GM18505 (cell line): ENCODE measurements around the gene TCTN2.

ENCODE experiments used
- ATAC-seq: cut with Tn5 transposase; IDR thresholded peaks from one replicate; pipeline ENCODE4 v1.9.1; 2021; ENCODE audit not compliant: unreplicated experiment
- POLR2A ChIP-seq: IDR thresholded peaks from 4 replicates; pipeline ENCODE4 v1.6.1; 2011; ENCODE audit warnings: borderline replicate concordance; ENCODE audit not compliant: insufficient read depth, insufficient read length; ENCODE audit errors: extremely low read depth

The TCTN2 gene

GRCh38 chr12:123732251-123732650 lies 61.3 kb downstream of the TCTN2 start:
- no peak for TF ChIP-seq POLR2A
- no peak for ATAC-seq

GRCh38 chr12:123733229-123733628 lies 62.3 kb downstream of the TCTN2 start:
- ATAC-seq, result no peak
- no peak for TF ChIP-seq POLR2A

GRCh38 chr12:123734268-123734667 lies 63.4 kb downstream of the TCTN2 start:
- no peak for TF ChIP-seq POLR2A
- no peak for ATAC-seq

GRCh38 chr12:123741937-123742572 lies 71.1 kb downstream of the TCTN2 start:
- TF ChIP-seq POLR2A, result no peak
- ATAC-seq, result no peak

- no peak for TF ChIP-seq POLR2A
- no peak for ATAC-seq
Measured at GRCh38 chr12:123743002-123743401, 72.1 kb downstream of the TCTN2 start.

- no peak for ATAC-seq
- TF ChIP-seq POLR2A, result no peak
Measured at GRCh38 chr12:123744836-123745235, 73.9 kb downstream of the TCTN2 start.

GRCh38 chr12:123747309-123747708 lies 76.4 kb downstream of the TCTN2 start:
- no peak for TF ChIP-seq POLR2A
- ATAC-seq, result no peak

- no peak for ATAC-seq
- TF ChIP-seq POLR2A, result no peak
Measured at GRCh38 chr12:123748161-123748560, 77.2 kb downstream of the TCTN2 start.

- TF ChIP-seq POLR2A, result no peak
- ATAC-seq, result no peak
Measured at GRCh38 chr12:123748661-123749060, 77.7 kb downstream of the TCTN2 start.

GRCh38 chr12:123749355-123749754 lies 78.4 kb downstream of the TCTN2 start:
- TF ChIP-seq POLR2A, result no peak
- ATAC-seq, result no peak

- no peak for TF ChIP-seq POLR2A
- ATAC-seq, result no peak
Measured at GRCh38 chr12:123750159-123750656, 79.3 kb downstream of the TCTN2 start.

GRCh38 chr12:123752046-123752445 lies 81.1 kb downstream of the TCTN2 start:
- no peak for TF ChIP-seq POLR2A
- no peak for ATAC-seq

- TF ChIP-seq POLR2A, result no peak
- ATAC-seq, result no peak
Measured at GRCh38 chr12:123754041-123754772, 83.3 kb downstream of the TCTN2 start.

- TF ChIP-seq POLR2A, result no peak
- no peak for ATAC-seq
Measured at GRCh38 chr12:123757561-123757960, 86.6 kb downstream of the TCTN2 start.
